ENCODE measurements around the gene CTNNA3.

DNA sequence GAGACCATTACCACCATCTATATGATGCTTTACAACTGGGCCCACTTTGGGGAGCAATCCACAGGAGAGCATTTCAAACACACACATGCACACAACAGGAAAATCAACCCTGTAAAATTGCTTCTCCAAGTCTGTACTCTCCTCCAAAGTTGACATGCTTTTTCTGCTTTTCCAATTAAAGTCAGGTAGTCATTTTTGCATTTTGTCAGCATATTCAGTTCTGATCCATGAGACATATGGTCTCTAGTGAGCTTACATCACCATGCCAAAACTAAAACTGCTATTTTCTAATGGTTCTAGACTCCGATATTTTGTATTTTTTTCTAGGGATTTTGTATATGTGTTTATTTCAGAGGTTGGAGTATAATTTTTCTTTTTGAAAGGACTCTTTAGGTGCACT, 1143.7 kb downstream of the CTNNA3 start:
- no peak for TF ChIP-seq CTCF (conservative IDR thresholded peaks at IDR 0.05 in 1 of 2, IDR thresholded peaks at IDR 0.05 in 1 of 2; ENCODE audit: low read depth in 1 of 2, low read length in 2 of 2)
- no peak for TF ChIP-seq EZH2 (IDR thresholded peaks at IDR 0.05; ENCODE audit: low read length, missing control alignments)
